ENCODE data around the gene TMEM242.

GRCh38 chr6:157261606-157262005, 61.7 kb downstream of the TMEM242 start:
- no peak for TF ChIP-seq CTCF (IDR thresholded peaks at IDR 0.05 in 8 of 11, conservative IDR thresholded peaks at IDR 0.05 in 3 of 11)
- no peak for TF ChIP-seq POLR2AphosphoS5 (IDR thresholded peaks at IDR 0.05)

Data from spleen (tissue), 7 donors.